HG03378 (cell line): ENCODE measurements around the gene CXCL14.

ENCODE experiments used
- ATAC-seq: cut with Tn5 transposase; IDR thresholded peaks from one replicate; pipeline ENCODE4 v1.9.1; 2021; ENCODE audit warnings: mild to moderate bottlenecking, moderate library complexity; ENCODE audit not compliant: unreplicated experiment

The CXCL14 gene

GRCh38 chr5:135578685-135579341, at the start of gene CXCL14:
CXCL14 (minus strand) TSS chr5:135578991; CDS start chr5:135578778, 213 bp downstream.
- no peak for ATAC-seq

GRCh38 chr5:135626636-135627035, 47.8 kb upstream of the CXCL14 start:
- no peak for ATAC-seq

GRCh38 chr5:135625961-135626360, 47.2 kb upstream of the CXCL14 start:
- ATAC-seq = no peak

GRCh38 chr5:135625486-135625885, 46.7 kb upstream of the CXCL14 start:
- ATAC-seq = no peak

GRCh38 chr5:135625061-135625460, 46.3 kb upstream of the CXCL14 start:
- ATAC-seq = no peak

DNA sequence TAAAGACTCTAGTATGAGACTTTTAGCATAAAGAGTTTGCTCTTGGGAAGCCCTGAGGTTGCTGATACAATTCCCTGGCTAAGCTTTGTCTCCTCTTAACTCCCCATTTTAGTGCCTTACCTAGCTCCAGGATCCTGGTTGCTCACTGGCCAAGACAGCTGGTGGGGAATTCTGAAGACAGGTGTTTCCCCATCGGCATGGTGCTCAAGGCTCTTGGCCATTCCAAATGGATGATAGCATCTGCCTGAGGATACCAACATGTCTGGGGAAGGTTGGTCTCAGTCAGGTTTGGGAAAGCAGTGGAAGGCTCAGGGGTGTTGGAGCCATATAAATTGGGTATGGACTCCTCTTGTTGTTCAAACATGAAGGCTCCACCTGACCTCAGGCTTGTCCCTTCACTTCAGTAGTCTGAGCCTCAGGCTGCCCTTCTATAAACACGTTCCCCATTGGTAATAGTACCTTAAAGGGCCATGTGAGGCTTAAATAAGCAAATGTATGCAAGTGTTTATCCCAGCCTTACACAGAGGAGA, 44.5 kb upstream of the CXCL14 start:
- no peak for ATAC-seq

DNA sequence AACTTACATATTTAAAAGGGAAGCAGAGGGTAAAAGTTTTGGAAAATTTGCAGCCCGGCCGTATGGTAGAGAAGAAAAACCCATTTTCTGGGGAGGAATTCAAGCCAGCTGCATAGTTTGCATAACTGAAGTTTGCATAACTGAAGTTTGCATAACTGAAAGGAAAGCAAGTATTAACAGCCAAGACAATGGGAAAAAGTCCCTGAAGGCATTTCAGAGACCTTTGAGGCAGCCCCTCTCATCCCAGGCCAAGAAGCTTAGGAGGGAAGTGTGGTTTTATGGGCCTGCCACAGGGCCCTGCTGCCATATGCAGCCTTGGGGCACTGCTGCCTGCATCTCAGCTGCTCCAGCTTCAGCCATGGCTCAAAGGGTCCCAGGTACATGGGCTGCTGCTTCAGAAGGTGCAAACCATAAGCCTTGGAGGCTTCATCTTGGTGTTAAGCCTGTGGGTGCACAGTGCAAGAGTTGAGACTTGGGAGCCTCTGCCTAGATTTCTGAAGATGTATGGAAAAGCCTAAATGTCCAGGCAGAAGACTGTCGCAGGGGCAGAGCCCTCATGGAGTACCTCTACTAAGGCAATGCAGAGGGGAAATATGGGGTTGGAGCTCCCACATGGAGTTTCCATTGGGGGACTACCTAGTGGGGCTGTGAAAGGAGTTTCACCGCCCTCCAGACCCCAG, 36.9 kb upstream of the CXCL14 start:
- no peak for ATAC-seq

DNA sequence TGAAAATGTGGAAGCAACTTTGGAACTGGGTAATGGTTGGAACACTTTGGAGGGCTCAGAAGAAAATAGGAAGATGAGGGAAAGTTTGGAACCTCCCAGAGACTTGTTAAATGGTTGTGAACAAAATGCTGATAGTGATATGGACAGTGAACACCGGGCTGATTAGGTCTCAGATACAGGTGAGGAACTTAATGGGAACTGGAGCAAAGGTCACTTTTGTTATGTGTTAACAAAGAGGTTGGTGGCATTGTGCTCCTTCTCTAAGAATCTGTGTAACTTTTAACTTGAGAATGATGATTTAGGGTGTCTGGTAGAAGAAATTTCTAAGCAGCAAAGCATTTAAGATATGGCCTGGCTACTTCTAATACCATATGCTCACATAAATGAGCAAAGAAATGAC, 36.4 kb upstream of the CXCL14 start:
- no peak for ATAC-seq

GRCh38 chr5:135609981-135610380, 31.2 kb upstream of the CXCL14 start:
- ATAC-seq = no peak

DNA sequence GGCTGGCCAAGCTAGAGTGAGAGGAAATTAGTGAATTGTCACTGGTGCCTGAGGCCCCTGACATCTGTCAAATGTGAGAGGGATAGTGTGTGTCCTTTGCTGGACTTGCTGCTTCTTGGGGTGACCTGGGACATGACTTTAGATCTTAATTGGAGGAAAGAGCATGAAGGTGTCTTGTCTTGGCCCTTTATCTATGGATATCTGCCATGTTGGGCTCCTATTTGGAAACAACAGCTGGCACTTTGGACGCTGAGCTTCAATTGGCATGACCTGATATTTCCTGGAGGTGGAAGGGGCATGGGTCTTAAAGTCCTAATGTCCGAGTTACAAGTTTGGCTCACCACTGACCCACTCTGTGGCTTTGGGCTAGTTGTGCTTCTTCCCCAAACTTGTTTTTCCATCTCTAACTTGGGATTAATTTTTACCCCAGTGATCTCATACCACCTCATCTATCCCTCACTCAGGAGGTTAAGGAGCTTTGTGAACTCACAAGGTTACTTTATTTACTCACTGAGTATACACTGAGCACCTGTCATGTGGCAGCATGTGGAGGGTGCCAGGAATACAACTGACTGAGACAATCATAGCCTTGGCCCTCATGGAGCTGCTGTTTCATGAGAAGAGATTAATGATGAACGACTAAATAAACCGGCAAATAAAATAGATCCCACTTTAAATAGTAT, 30.1 kb upstream of the CXCL14 start:
- ATAC-seq = no peak

GRCh38 chr5:135608361-135608760, 29.6 kb upstream of the CXCL14 start:
- no peak for ATAC-seq

GRCh38 chr5:135606431-135606830, 27.6 kb upstream of the CXCL14 start:
- ATAC-seq = no peak

GRCh38 chr5:135605221-135605620, 26.4 kb upstream of the CXCL14 start:
- no peak for ATAC-seq

- no peak for ATAC-seq
These were observed 25.3 kb upstream of the CXCL14 start for GRCh38 chr5:135604056-135604455.

DNA sequence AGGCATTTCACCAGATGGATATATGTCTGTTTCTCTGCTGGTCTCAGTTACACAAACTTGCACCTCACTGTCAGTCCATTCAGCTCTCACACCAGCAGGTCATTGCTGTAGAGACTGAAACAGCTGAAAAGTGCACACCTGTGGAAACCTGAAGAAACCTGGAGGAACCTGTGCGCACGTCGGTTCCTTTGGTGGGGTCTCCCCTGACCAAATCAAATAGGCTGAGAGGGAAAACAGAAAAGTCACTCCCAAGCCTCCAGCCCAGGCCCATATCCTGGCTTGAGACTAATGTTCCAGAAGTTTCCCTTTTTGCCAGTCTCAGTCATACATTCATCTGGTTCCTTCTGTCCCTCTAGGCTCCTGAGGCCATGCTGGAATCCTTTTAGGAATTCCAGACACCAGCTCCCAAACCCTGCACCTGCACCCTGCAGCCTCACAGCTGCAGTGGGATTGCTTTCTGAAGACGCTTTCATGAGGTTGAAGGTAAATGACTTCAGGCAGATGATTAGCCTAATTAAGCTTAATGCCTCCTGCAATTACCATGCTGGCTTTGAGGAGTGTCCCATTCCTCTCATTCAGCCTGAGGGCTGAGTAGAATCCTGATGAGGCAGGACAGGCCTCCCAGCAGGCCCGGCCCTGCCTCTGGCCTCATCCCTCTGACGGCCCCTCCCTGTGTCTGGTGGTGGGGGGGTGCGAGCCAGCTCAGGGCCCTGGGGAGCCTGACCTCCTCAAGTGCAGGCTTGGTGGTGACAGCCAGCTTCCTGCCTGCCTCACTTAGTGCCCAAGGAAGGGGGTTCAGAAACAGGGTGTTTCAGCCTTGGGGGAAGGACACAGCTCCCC, 24.3 kb upstream of the CXCL14 start:
- no peak for ATAC-seq

- ATAC-seq = no peak
These were observed 22.7 kb upstream of the CXCL14 start for GRCh38 chr5:135601466-135601865.

DNA sequence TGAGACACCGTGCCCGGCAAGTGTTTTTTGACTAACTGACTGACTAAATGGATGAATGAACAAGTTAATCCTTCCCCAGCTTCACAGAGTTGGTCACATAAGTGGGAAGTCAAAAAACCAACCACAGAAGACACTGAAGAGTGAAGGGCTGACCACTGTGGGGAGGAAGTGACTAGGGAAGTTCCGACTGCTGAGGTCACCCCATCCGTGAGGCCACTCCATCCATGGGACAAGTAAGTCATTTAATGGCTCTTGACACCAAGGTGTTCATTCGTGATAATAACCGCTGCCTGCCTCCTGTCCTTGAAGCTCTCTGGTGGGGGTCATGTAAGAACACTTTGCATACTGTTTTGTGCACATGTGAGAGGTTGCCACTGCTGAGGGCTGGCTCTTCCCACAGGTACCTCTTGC, 22.2 kb upstream of the CXCL14 start:
- ATAC-seq = no peak

GRCh38 chr5:135600152-135600570, 21.4 kb upstream of the CXCL14 start:
- ATAC-seq = no peak

- no peak for ATAC-seq
These were observed 20.8 kb upstream of the CXCL14 start for GRCh38 chr5:135599421-135600151.

DNA sequence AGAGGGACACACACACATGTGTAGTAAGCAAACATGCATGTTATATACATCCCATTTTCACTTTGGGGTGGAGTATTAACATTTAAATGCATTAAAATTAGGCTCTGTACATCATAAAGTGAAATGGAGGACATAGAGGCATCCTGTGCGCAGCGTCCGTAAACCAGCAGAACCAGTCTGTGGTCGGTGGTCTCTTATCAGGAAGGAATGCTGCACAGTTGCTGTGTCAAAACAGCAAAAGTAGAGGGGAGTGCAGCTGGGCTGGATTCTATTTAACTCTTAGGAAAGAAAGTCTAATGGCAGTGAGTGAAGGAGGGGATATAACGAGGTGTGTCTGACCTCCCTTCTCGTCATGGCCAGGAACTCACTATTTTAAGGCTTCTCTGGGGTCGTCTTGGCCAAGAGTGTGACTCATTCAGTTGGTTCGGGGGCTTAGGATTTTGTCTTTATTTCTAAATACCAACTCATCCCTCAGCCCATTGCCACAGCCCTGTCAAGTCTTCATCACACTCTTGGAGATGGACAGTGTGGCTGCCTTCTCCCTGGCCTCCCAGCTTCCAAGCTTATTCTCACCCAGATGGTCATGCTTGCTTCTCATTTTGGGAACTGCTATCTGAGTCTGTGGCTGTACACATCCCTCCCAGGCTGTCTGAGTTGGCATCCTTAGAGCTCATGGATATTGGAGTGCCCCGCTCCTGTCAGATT, 20.1 kb upstream of the CXCL14 start:
- no peak for ATAC-seq
